T-helper 1 cell treated with Interleukin-12 subunit alpha and Interleukin-12 subunit beta and Interleukin-4 antibody, amounts not matched to agents 30 ng/mL and 1 ng/mL, for 36 hours (primary cell): Measurements from ENCODE around the gene OTUD4. TPM values are rescaled to one million over a fixed set of nuclear protein-coding genes. Genes with fewer than 3 reads are reported as not detected.
"Not testable (repeated sequence)": the region's sequence is repeated elsewhere in the genome, so short reads cannot be mapped to it uniquely, and the experiment has no call there.

Source experiments
- intact Hi-C: fragments of 100-400 bp; cut with micrococcal nuclease; formaldehyde crosslinking; loops from one replicate; pipeline ENCODE4 v1.15.1; 2024
- total RNA-seq: library from RNA; stranded (reverse); gene quantifications from 2 replicates; pipeline ENCODE4 v1.2.3, GENCODE V29; 2022

Gene OTUD4, protein sequence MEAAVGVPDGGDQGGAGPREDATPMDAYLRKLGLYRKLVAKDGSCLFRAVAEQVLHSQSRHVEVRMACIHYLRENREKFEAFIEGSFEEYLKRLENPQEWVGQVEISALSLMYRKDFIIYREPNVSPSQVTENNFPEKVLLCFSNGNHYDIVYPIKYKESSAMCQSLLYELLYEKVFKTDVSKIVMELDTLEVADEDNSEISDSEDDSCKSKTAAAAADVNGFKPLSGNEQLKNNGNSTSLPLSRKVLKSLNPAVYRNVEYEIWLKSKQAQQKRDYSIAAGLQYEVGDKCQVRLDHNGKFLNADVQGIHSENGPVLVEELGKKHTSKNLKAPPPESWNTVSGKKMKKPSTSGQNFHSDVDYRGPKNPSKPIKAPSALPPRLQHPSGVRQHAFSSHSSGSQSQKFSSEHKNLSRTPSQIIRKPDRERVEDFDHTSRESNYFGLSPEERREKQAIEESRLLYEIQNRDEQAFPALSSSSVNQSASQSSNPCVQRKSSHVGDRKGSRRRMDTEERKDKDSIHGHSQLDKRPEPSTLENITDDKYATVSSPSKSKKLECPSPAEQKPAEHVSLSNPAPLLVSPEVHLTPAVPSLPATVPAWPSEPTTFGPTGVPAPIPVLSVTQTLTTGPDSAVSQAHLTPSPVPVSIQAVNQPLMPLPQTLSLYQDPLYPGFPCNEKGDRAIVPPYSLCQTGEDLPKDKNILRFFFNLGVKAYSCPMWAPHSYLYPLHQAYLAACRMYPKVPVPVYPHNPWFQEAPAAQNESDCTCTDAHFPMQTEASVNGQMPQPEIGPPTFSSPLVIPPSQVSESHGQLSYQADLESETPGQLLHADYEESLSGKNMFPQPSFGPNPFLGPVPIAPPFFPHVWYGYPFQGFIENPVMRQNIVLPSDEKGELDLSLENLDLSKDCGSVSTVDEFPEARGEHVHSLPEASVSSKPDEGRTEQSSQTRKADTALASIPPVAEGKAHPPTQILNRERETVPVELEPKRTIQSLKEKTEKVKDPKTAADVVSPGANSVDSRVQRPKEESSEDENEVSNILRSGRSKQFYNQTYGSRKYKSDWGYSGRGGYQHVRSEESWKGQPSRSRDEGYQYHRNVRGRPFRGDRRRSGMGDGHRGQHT
- 63.1 and 65.9 TPM in 2 replicates for total RNA-seq

DNA sequence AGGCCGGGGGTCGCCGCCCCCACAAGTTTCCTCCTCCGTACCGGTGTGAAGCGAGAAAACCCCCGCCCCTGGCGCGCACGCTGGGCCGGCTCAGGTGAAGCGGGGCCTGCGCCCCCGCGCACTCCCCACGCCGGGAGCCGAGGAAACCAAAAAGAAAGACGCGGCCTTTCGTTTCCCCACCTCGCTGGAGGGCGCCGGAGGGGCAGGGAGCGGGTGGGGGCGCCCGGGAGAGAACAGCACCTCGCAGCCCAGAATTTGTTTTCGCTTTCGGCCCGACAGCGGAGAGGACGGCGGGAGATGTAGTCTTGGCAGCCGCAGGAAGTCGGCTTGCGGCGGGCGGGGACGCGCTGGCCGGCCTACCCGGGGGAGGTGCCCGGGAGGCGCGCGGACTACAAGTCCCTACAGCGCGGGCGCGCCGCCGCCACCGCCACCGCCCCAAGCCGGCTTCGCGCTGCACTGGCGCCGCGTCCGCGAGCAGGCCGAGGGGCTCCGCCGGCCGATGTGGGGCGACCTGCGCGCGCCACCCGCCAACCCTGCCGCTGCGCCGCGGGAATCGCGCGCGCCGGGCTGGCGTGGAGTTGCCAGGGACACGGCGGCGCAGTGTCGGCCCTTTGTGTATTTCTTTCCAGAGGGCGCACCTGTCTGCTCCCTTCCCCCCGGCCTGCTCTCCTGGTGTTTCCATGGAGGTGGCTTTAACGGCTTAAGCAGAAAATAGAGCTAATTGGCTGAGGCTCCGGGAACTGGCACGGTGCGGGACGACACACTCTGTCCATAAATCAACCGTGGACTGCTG is at the start of gene OTUD4:
Gene OTUD4 (minus strand): TSS at position 292 of the 793 bp plus-strand sequence. CDS start 616 bp downstream, outside the sequence.
- intact Hi-C loops, result loop anchor here (1.0 to 2.0 kb wide), 12 partner anchors 54 to 1667 kb away; partner anchors contain the start of genes ABCE1, ANAPC10, MMAA and SLC10A7

DNA sequence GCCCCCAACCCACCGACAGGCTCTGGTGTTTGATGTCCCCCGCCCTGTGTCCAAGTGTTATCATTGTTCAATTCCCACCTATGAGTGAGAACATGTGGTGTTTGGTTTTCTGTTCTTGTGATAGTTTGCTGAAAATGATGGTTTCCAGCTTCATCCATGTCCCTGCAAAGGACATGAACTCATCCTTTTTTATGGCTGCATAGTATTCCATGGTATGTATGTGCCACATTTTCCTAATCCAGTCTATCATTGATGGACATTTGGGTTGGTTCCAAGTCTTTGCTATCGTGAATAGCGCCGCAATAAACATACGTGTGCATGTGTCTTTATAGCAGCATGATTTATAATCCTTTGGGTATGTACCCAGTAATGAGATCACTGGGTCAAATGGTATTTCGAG is 42.8 kb upstream of the OTUD4 start:
- intact Hi-C loops, result not testable (repeated sequence)

DNA sequence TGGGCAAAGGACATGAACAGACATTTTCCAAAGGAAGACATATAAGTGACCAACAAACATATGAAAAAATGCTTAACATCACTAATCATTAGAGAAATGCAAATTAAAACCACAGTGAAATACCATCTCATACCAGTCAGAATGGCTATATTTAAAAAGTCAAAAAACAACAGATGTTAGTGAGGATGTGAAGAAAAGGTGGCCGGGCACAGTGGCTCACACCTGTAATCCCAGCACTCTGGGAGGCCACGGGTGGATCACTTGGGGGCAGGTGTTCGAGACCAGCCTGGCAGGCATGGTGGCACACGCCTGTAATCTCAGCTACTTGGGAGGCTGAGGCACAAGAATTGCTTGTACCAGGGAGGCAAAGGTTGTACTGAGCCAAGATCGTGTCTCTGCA is 41.1 kb upstream of the OTUD4 start:
- intact Hi-C loops, result not testable (repeated sequence)

DNA sequence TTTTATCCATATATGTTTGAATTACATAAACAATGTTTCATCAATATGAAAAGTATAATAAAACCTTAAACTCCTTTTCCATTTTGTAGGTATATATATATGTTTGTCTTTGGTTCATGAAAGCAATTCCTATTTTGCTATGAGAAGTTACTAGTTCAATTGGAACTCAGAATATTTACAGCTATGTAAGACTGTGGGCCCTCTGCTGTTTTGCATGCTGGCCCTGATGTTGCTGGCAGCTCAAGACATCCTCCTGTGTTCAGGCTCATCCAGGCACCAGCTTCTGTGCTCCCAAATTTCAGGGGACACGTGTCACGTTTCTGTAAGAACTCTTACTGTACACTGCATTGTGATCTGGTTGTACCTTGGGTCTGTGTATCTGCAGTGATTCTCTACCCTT is 38.7 kb upstream of the OTUD4 start:
- intact Hi-C loops, result no loop called here

DNA sequence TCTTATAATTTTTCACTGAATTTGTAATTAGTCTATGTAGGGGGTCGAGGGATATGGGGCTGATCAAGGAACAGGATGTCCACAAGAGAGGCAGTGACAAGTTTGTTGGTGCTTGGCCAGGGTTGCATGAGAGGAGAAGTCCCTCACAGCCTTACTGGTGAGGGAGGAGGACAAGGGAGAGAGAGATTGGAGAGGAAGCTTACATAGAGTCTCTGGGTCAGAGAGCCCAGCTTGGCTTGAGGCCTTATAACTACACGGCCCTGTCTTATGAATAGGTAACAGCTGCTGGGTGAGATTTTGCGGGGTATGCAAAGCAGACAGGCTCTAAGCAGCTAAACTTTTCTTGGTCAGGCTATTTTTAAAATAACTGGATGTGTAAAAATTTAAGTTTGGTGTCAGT is 37.9 kb upstream of the OTUD4 start:
- intact Hi-C loops, result no loop called here

DNA sequence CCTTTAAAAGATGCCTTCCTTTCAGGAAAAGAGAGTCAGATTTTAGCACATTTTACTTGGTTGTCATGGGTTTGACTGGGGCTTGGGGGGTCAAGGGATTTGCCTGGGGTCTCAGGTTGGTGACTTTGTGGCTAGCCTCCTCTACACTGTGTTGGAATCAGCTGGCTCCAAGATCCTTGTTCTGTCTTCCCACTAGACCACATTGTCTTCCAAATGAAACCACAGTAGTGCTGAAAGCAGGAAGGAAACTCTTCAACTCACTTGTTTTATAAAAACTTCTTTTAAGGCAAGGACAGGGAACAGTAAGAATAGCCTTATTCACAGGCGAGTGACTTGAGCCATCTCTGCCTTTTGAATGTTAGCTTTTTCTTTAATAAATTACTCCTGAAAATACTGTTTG is 37.0 kb upstream of the OTUD4 start:
- intact Hi-C loops, result loop anchor here (2.0 kb wide), 1 partner anchor 399 kb away; no protein-coding TSS in a partner anchor

DNA sequence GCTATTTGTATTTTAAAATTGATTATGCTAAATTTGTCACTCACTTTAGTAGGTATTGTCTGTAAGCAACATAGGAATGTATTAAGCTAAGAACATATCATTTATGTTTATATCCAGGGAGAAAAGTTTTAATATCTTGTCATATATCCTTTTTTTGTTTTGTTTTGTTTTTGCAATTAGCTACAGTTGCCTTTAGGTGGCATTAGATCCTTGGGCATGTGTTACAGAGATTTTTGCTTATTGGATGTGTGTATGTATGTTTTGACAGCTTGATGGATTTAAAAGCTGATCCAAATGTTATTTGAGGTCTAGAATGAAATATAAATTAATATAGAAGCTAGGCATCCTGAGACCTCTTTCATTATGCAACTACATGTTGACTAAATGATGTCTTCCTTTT is 36.1 kb upstream of the OTUD4 start:
- intact Hi-C loops, result loop anchor here (1.0 to 2.0 kb wide), 3 partner anchors 341 to 400 kb away; no protein-coding TSS in a partner anchor

DNA sequence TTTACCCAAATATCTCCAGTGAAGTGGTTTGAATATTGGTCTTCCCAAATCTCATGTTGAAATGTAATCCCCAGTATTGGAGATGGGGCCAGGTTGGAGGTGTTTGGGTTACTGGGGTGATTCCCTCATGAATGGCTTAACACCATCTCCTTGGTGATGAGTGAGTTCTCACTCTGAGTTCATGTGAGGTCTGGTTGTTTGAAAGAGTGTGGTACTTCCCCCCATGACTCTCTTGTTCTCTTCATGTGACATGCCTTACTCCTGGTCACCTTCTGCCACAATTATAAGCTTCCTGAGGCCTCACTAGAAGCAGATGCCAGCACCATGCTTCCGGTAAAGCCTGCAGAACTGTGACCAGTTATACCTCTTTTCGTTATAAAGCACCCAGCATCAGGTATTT is 32.9 kb upstream of the OTUD4 start:
- intact Hi-C loops, result no loop called here

DNA sequence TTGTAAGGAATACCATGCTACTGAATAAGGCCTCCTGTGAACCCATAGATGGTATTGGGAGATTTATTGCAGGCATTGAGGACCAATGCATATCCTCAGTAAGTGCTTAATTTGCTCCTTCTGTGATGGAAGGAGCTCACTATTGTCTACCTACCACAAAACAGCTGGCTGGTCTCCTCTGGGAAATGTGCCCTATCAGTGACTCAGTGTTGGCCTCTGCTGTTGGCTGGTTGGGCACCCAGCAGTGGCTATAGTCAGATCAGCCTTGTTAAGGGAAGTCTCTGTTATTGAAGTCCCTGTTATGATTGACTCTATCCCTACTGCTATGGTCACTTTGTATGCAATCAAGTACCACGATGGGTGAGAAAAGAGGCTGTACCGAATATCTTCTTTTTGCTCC is 27.5 kb upstream of the OTUD4 start:
- intact Hi-C loops, result no loop called here

DNA sequence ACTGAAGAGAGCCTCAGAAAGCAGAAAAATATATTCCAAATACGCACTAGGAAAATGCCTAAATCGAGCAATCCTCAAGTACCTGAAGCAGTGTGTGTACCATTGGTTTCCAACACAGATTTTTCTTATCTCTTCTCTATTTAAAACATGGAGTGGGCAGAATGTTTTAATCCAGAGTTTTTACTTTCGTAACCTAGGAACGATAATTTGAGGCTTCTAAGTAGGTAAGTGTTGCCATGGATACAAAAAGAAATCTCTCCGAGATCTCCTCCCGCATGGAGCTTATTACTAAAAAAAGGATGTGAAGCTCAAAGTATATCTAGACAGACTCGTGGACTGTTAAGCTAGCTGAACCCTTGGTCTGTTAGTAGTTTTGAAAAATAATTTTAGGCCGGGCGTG is 23.0 kb upstream of the OTUD4 start:
- intact Hi-C loops, result no loop called here

DNA sequence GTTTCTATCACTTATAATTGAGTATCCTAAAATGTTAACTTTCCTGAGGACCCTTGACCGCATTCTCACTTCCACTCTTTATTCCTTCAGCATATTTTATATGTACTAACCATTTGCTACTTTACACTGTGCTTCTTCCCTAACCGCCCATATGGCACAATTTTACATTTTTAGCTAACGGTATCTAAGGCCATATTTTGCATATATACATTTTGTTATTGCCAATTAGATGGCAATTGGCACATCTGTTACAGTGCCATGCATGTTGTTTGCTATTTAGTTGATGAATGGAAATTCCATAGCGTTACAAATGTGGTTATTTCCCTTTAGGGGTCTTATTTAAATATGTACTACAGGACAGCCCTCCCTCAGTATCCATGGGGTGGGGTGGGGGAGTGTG is 20.0 kb upstream of the OTUD4 start:
- intact Hi-C loops, result no loop called here

DNA sequence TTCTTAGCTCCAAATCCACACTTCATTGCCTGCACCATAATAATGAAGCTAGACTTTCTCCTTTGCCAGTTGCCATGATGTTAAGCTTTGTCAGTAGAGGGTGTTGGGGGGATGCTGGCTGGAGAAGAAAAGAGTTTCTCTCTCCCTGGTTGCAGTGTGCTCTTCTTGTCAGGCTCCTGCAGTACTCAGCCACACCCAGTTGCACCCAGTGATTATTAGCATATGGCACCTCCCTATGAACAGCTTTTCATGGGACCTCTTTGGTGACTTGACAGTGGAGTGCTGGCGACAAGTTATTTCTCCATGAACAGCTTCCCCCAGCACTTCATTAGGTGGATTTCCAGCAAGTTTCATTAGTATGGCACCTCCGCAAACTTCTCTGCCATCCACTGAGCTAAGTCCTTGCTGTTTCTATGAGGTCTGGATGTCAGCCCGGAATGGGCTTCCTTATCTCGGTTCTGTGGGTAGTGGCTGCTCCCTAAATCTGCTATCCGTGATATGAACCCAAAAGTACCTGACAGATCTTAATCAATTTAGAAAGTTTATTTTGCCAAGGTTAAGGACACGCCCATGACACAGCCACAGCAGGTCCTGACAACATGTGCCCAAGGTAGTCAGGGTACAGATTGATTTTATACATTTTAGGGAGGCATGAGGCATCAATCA is 18.8 kb upstream of the OTUD4 start:
- intact Hi-C loops, result no loop called here

DNA sequence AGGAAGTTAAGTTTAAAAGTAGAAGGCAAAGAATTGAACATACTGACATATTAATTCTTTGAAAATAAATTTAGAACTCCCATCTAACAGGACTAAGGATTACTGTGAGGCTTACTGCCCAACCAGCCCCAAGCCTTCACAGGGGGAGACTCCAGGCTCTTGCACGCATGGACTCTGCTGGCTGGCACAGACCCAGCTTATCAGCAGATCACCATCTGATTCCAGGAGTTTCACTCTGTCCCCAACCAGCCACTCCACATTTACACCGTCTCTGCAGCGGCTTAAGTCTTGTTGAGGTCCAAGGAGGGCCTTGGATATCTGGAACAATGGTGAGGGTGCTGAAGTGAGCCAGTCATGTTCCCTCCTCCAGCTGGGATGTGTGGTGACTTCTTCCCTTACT is 16.4 kb upstream of the OTUD4 start:
- intact Hi-C loops, result no loop called here

DNA sequence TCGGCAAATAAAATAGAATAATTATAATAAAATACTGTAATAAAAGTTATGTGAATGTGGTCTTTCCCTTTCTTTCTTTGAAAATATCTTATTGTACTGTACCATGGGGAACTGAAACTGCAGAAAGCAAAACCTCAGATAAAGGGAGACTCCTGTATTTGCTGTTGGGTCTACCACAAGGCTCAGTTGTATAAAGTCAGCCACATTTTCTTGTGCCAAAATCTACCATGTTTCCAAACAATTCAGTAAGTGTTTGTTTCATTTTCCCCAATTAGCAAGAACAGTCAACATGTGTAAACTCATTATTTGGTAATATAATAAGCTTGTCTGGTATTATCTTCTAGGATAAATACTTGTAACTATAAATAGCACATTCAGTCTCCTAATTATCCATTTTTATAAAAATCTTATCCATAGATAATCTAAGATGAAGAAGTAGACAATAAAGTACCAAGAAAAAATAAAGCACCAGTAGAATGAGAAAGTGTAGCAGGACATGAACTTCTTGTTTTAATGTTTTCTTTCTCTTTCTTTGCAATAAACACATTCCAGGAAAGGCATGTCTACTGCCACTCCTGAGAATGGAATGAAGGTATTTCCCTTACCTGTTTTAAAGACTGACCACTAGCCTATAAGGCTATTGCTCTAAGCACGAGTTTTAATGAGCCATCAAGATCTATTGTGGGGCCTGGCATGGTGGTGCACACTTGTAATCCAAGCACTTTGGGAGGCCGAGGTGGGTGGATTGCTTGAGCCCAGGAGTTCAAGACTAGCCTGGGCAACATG is 15.0 kb upstream of the OTUD4 start:
- intact Hi-C loops, result no loop called here

DNA sequence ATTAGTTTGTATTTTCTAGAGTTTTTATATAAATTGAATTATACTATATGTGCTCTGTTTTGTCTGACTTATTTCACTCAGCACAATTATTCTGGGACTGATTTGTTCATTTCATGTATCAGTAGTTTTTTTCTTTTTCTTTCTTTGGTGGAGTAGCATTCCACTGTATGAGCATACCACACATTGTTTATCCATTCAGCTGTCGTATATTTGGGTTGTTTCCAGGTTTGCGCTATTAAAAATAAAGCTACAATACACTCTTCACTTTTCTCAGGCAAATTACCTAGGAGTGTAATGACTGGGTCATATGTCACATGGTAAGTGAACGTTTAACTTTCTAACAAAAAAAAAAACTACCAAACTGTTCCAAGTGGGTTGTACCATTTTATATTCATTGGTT is 9.6 kb upstream of the OTUD4 start:
- intact Hi-C loops, result no loop called here

DNA sequence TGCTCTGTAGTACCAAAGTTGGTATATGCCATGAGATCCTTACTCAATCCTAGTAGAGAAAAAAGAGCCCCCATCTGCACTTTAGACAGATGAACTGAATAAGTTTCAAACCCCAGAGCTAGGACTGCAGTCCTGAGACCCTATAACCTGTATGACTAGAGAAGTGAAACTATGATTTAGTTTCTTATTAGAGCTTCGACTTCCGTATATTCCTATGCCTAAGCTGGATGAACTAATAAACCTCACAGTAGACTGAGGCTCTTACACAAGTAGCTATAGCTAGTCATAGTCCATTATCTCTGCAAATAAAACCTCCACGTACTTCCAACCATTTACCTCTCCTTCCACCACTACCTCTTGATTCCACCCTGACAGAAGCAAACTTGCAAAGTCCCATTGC is 6.3 kb upstream of the OTUD4 start:
- intact Hi-C loops, result no loop called here

DNA sequence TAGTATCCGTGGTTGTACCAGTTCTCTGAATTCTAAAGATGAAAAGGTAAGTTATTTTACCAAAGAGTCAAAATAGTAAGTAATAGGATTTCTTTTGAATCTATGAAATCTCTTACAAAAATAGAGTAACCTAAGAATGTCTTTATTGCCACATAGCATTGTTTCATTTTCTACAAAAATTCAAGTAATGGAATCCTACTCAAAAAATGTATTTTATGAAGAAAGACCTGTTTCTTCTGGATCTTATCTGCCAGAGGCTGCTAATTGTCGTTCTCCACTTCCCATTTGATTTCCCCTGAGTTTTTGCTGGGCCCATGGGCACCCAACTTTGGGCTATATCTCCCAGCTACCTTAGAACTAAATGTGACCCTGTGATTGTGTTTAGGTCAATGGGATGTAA is 3.2 kb upstream of the OTUD4 start:
- intact Hi-C loops, result no loop called here

DNA sequence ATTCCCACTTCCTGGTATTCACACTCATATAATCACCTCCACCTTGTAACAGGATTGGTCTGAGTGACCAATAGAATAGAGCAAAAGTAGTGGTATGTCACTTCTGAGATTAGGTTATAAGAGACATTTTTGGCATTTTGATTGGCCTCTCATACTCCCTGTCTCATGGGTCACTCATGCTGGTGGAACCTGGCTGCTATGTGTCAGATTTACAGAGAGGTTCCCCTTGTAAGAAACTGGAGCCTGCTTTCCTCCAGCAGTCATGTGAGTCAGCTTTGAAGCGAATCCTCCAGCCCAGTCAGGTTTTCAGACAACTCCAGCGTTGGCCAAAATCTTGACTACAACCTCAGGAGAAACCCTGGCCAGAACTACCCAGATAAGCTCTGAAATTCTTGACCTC is 2.6 kb upstream of the OTUD4 start:
- intact Hi-C loops, result no loop called here

DNA sequence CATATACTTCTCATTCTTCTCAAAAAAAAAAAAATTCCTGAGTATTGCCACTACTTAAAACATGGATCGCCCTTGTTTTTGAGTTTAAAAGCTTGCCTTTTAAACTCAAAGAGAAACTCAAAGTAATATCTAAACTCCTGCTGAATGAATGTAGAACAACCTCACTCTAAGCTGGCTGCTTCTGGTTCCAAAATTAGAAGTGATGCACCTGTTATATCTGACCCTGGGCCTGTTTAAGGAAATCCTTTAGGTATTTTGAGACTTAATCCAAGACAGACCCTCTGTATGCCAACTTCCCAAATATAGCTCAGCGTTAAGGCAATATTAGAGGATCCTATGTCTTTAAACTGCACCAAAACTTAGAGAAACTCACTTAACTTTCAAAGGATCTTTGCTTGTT is 1.8 kb upstream of the OTUD4 start:
- intact Hi-C loops, result no loop called here
